Measurements from ENCODE around the gene THAP3.
"Not testable (repeated sequence)": the region's sequence is repeated elsewhere in the genome, so short reads cannot be mapped to it uniquely, and the experiment has no call there.

The THAP3 gene

GRCh38 chr1:6599991-6600390 is 24.7 kb upstream of the THAP3 start:
- not testable (repeated sequence) for H4K5ac ChIP-seq (ENCODE audit: low read length); H3K27ac ChIP-seq (ENCODE audit: low read depth, low read length); H3K4me3 ChIP-seq (ENCODE audit: low read length); H2AK5ac ChIP-seq (ENCODE audit: low read length); H3K56ac ChIP-seq (ENCODE audit: low read length); H2BK120ac ChIP-seq (ENCODE audit: low read depth, low read length); H3K4me1 ChIP-seq (ENCODE audit: control insufficient read depth, low read depth, low read length); H3K36me3 ChIP-seq (ENCODE audit: control insufficient read depth, insufficient read depth, low read length); H3K9ac ChIP-seq (ENCODE audit: low read length); H3K27me3 ChIP-seq (ENCODE audit: insufficient read depth, low read length, poor library complexity); H4K8ac ChIP-seq (ENCODE audit: low read depth, low read length); H3K4ac ChIP-seq (ENCODE audit: low read depth, low read length); H2BK15ac ChIP-seq (replicated peaks; ENCODE audit: low read depth); DNase-seq; H3K23ac ChIP-seq (ENCODE audit: low read length); H3K18ac ChIP-seq (ENCODE audit: low read length); H3K4me2 ChIP-seq (ENCODE audit: low read length); H2BK5ac ChIP-seq (ENCODE audit: low read length)
- no CpG with 5 or more reads among the region's 8 CpGs for WGBS (ENCODE audit: extremely low coverage, insufficient coverage, low lambda C conversion rate)
- Histone ChIP-seq H3K79me1 (ENCODE audit: low read length) (peaks cover 28% of the 10 kb centered on the region), H3K79me2 (ENCODE audit: control insufficient read depth, insufficient read depth, low read length) (peaks cover 41% of the 10 kb centered on the region)

- Histone ChIP-seq H3K9ac (ENCODE audit: low read length) (peak overlapping the region; percentile 74), H3K79me2 (ENCODE audit: control insufficient read depth, insufficient read depth, low read length) (peaks cover 41% of the 10 kb centered on the region), H3K4ac (ENCODE audit: low read depth, low read length) (no peak overlapping the region), H4K8ac (ENCODE audit: low read depth, low read length) (no peak overlapping the region), H2BK120ac (ENCODE audit: low read depth, low read length) (no peak overlapping the region), H3K4me3 (ENCODE audit: low read length) (peak overlapping the region; percentile 40), H3K56ac (ENCODE audit: low read length) (peak overlapping the region; percentile 83), H3K36me3 (ENCODE audit: control insufficient read depth, insufficient read depth, low read length) (peaks cover 9% of the 10 kb centered on the region), H3K23ac (ENCODE audit: low read length) (peak overlapping the region; percentile 30), H3K18ac (ENCODE audit: low read length) (no peak overlapping the region), H3K4me2 (ENCODE audit: low read length) (peak overlapping the region; percentile 97), H2BK5ac (ENCODE audit: low read length) (no peak overlapping the region), H2BK15ac (replicated peaks; ENCODE audit: low read depth) (no peak overlapping the region), H3K27me3 (ENCODE audit: insufficient read depth, low read length, poor library complexity) (no peaks in the 10 kb centered on the region), H4K5ac (ENCODE audit: low read length) (no peak overlapping the region), H3K79me1 (ENCODE audit: low read length) (peaks cover 28% of the 10 kb centered on the region), H3K27ac (ENCODE audit: low read depth, low read length) (no peak overlapping the region), H2AK5ac (ENCODE audit: low read length) (no peak overlapping the region), H3K4me1 (ENCODE audit: control insufficient read depth, low read depth, low read length) (peaks cover 8% of the 10 kb centered on the region)
- no peak for DNase-seq
- WGBS (ENCODE audit: extremely low coverage, insufficient coverage, low lambda C conversion rate), result no CpG with 5 or more reads among the region's 10 CpGs
Measured at GRCh38 chr1:6600410-6601048, 24.1 kb upstream of the THAP3 start.

- H3K36me3 ChIP-seq (ENCODE audit: control insufficient read depth, insufficient read depth, low read length), result peaks cover 9% of the 10 kb centered on the region
- H2BK15ac ChIP-seq (replicated peaks; ENCODE audit: low read depth), result no peak overlapping the region
- H2AK5ac ChIP-seq (ENCODE audit: low read length), result no peak overlapping the region
- H3K9ac ChIP-seq (ENCODE audit: low read length), result peak overlapping the region; percentile 74
- H3K79me2 ChIP-seq (ENCODE audit: control insufficient read depth, insufficient read depth, low read length), result peaks cover 41% of the 10 kb centered on the region
- H2BK120ac ChIP-seq (ENCODE audit: low read depth, low read length), result no peak overlapping the region
- H3K4ac ChIP-seq (ENCODE audit: low read depth, low read length), result no peak overlapping the region
- H3K27ac ChIP-seq (ENCODE audit: low read depth, low read length), result no peak overlapping the region
- no peak overlapping the region for H4K8ac ChIP-seq (ENCODE audit: low read depth, low read length)
- peak; percentile 72 for DNase-seq
- peaks cover 8% of the 10 kb centered on the region for H3K4me1 ChIP-seq (ENCODE audit: control insufficient read depth, low read depth, low read length)
- peak overlapping the region; percentile 40 for H3K4me3 ChIP-seq (ENCODE audit: low read length)
- no CpG with 5 or more reads among the region's 40 CpGs for WGBS (ENCODE audit: extremely low coverage, insufficient coverage, low lambda C conversion rate)
- H2BK5ac ChIP-seq (ENCODE audit: low read length), result no peak overlapping the region
- peak overlapping the region; percentile 83 for H3K56ac ChIP-seq (ENCODE audit: low read length)
- peak overlapping the region; percentile 97 for H3K4me2 ChIP-seq (ENCODE audit: low read length)
- H4K5ac ChIP-seq (ENCODE audit: low read length), result no peak overlapping the region
- no peak overlapping the region for H3K18ac ChIP-seq (ENCODE audit: low read length)
- no peaks in the 10 kb centered on the region for H3K27me3 ChIP-seq (ENCODE audit: insufficient read depth, low read length, poor library complexity)
- peaks cover 28% of the 10 kb centered on the region for H3K79me1 ChIP-seq (ENCODE audit: low read length)
- peak overlapping the region; percentile 100 for H3K23ac ChIP-seq (ENCODE audit: low read length)
Measured at GRCh38 chr1:6601049-6601922, 23.4 kb upstream of the THAP3 start.

GRCh38 chr1:6601923-6602668 is 22.6 kb upstream of the THAP3 start:
- H3K27ac ChIP-seq (ENCODE audit: low read depth, low read length), result peak overlapping the region; percentile 3
- H3K79me2 ChIP-seq (ENCODE audit: control insufficient read depth, insufficient read depth, low read length), result peaks cover 41% of the 10 kb centered on the region
- no CpG with 5 or more reads among the region's 103 CpGs for WGBS (ENCODE audit: extremely low coverage, insufficient coverage, low lambda C conversion rate)
- peak overlapping the region; percentile 100 for H3K23ac ChIP-seq (ENCODE audit: low read length)
- no peak overlapping the region for H2BK15ac ChIP-seq (replicated peaks; ENCODE audit: low read depth)
- peaks cover 7% of the 10 kb centered on the region for H3K36me3 ChIP-seq (ENCODE audit: control insufficient read depth, insufficient read depth, low read length)
- no peak overlapping the region for H4K5ac ChIP-seq (ENCODE audit: low read length)
- H3K9ac ChIP-seq (ENCODE audit: low read length), result peak overlapping the region; percentile 74
- peak overlapping the region; percentile 97 for H3K4me2 ChIP-seq (ENCODE audit: low read length)
- H3K4me3 ChIP-seq (ENCODE audit: low read length), result peak overlapping the region; percentile 40
- H3K18ac ChIP-seq (ENCODE audit: low read length), result no peak overlapping the region
- H3K4me1 ChIP-seq (ENCODE audit: control insufficient read depth, low read depth, low read length), result peaks cover 8% of the 10 kb centered on the region
- peak overlapping the region; percentile 83 for H3K56ac ChIP-seq (ENCODE audit: low read length)
- H2BK5ac ChIP-seq (ENCODE audit: low read length), result no peak overlapping the region
- H2AK5ac ChIP-seq (ENCODE audit: low read length), result no peak overlapping the region
- peaks cover 24% of the 10 kb centered on the region for H3K79me1 ChIP-seq (ENCODE audit: low read length)
- H3K27me3 ChIP-seq (ENCODE audit: insufficient read depth, low read length, poor library complexity), result no peaks in the 10 kb centered on the region
- no peak overlapping the region for H4K8ac ChIP-seq (ENCODE audit: low read depth, low read length)
- DNase-seq, result no peak
- H3K4ac ChIP-seq (ENCODE audit: low read depth, low read length), result no peak overlapping the region
- no peak overlapping the region for H2BK120ac ChIP-seq (ENCODE audit: low read depth, low read length)

GRCh38 chr1:6602669-6603237 is 21.9 kb upstream of the THAP3 start, which contains the start of gene KLHL21:
TSS of gene KLHL21 (minus strand) at chr1:6602869. CDS start at chr1:6602817, 52 bp downstream.
- peaks cover 20% of the 10 kb centered on the region for H3K79me1 ChIP-seq (ENCODE audit: low read length)
- H3K36me3 ChIP-seq (ENCODE audit: control insufficient read depth, insufficient read depth, low read length), result peaks cover 3% of the 10 kb centered on the region
- H4K5ac ChIP-seq (ENCODE audit: low read length), result peak within 1 kb of the TSS; percentile 66
- H2BK15ac ChIP-seq (replicated peaks; ENCODE audit: low read depth), result no peak within 1 kb of the TSS
- H3K4me3 ChIP-seq (ENCODE audit: low read length), result peak within 1 kb of the TSS; percentile 46
- no peak within 1 kb of the TSS for H2AK5ac ChIP-seq (ENCODE audit: low read length)
- H3K4me2 ChIP-seq (ENCODE audit: low read length), result peak within 1 kb of the TSS; percentile 97
- H3K27me3 ChIP-seq (ENCODE audit: insufficient read depth, low read length, poor library complexity), result no peaks in the 10 kb centered on the region
- H3K9ac ChIP-seq (ENCODE audit: low read length), result peak within 1 kb of the TSS; percentile 74
- H3K79me2 ChIP-seq (ENCODE audit: control insufficient read depth, insufficient read depth, low read length), result peaks cover 36% of the 10 kb centered on the region
- peak; percentile 91 for DNase-seq
- no peak within 1 kb of the TSS for H2BK120ac ChIP-seq (ENCODE audit: low read depth, low read length)
- peak within 1 kb of the TSS; percentile 100 for H3K23ac ChIP-seq (ENCODE audit: low read length)
- H3K4ac ChIP-seq (ENCODE audit: low read depth, low read length), result peak within 1 kb of the TSS; percentile 82
- peak within 1 kb of the TSS; percentile 95 for H3K27ac ChIP-seq (ENCODE audit: low read depth, low read length)
- H3K4me1 ChIP-seq (ENCODE audit: control insufficient read depth, low read depth, low read length), result peaks cover 8% of the 10 kb centered on the region
- WGBS (ENCODE audit: extremely low coverage, insufficient coverage, low lambda C conversion rate), result no CpG with 5 or more reads among the region's 84 CpGs
- peak within 1 kb of the TSS; percentile 52 for H2BK5ac ChIP-seq (ENCODE audit: low read length)
- H3K56ac ChIP-seq (ENCODE audit: low read length), result peak within 1 kb of the TSS; percentile 91
- peak within 1 kb of the TSS; percentile 30 for H4K8ac ChIP-seq (ENCODE audit: low read depth, low read length)
- peak within 1 kb of the TSS; percentile 51 for H3K18ac ChIP-seq (ENCODE audit: low read length)
